GM18870 (cell line): ENCODE measurements around the gene TRPM1.

Experiments used
- ATAC-seq: cut with Tn5 transposase; IDR thresholded peaks from one replicate; pipeline ENCODE4 v1.9.1; 2021; ENCODE audit warnings: moderate library complexity; ENCODE audit not compliant: unreplicated experiment

Gene TRPM1

GRCh38 chr15:31021067-31021665 is 80.4 kb downstream of the TRPM1 start:
- ATAC-seq = no peak

- ATAC-seq = no peak
These were observed 81.0 kb downstream of the TRPM1 start for GRCh38 chr15:31020542-31020941.

- no peak for ATAC-seq
These were observed 81.5 kb downstream of the TRPM1 start for GRCh38 chr15:31019986-31020385.

GRCh38 chr15:31017311-31017710 is 84.2 kb downstream of the TRPM1 start:
- no peak for ATAC-seq

GRCh38 chr15:31016446-31016915 is 85.0 kb downstream of the TRPM1 start:
- no peak for ATAC-seq

GRCh38 chr15:31014608-31014925 is 87.0 kb downstream of the TRPM1 start:
- ATAC-seq = no peak

GRCh38 chr15:31013863-31014607 is 87.5 kb downstream of the TRPM1 start:
- ATAC-seq = no peak

- ATAC-seq = no peak
These were observed 89.1 kb downstream of the TRPM1 start for GRCh38 chr15:31012455-31012854.

GRCh38 chr15:31010036-31010435 is 91.5 kb downstream of the TRPM1 start:
- no peak for ATAC-seq

GRCh38 chr15:31005660-31006059 is 95.9 kb downstream of the TRPM1 start:
- ATAC-seq = no peak

GRCh38 chr15:31004220-31004733 is 97.2 kb downstream of the TRPM1 start:
- peak; percentile 82 for ATAC-seq

- no peak for ATAC-seq
These were observed 99.8 kb downstream of the TRPM1 start for GRCh38 chr15:31001702-31002101.

GRCh38 chr15:30999729-31000128 is 101.8 kb downstream of the TRPM1 start:
- ATAC-seq = no peak

- ATAC-seq = no peak
These were observed 104.3 kb downstream of the TRPM1 start for GRCh38 chr15:30997270-30997669.

GRCh38 chr15:30992249-30992864 is 109.2 kb downstream of the TRPM1 start:
- no peak for ATAC-seq

GRCh38 chr15:30991255-30992235 is 110.0 kb downstream of the TRPM1 start, which contains the start of gene MTMR10:
Gene MTMR10, minus strand, starts transcription at chr15:30991628. Its CDS starts 122 bp downstream, at chr15:30991506.
- peak; percentile 55 for ATAC-seq

- peak; percentile 4 for ATAC-seq
These were observed 110.9 kb downstream of the TRPM1 start for GRCh38 chr15:30990446-30991254.

- no peak for ATAC-seq
These were observed 111.5 kb downstream of the TRPM1 start for GRCh38 chr15:30990036-30990435.

- ATAC-seq = no peak
These were observed 116.4 kb downstream of the TRPM1 start for GRCh38 chr15:30985081-30985531.

GRCh38 chr15:30984542-30984941 is 117.0 kb downstream of the TRPM1 start:
- ATAC-seq = no peak
